B cell (primary cell): ENCODE results near the gene FARP1.

Source experiments
- EZH2 ChIP-seq: IDR thresholded peaks from 2 replicates; pipeline ENCODE4 v1.6.1; 2012; ENCODE audit warnings: borderline replicate concordance, low read depth, mild to moderate bottlenecking, moderate library complexity, low read length; ENCODE audit not compliant: insufficient read depth, poor library complexity, severe bottlenecking
- TF ChIP-seq, protein P1 (sequence below): fragments of 200-600 bp; IDR thresholded peaks from one replicate; pipeline ENCODE4 v1.8.0; 2022; ENCODE audit warnings: antibody characterized with exemption, mild to moderate bottlenecking

DNA sequence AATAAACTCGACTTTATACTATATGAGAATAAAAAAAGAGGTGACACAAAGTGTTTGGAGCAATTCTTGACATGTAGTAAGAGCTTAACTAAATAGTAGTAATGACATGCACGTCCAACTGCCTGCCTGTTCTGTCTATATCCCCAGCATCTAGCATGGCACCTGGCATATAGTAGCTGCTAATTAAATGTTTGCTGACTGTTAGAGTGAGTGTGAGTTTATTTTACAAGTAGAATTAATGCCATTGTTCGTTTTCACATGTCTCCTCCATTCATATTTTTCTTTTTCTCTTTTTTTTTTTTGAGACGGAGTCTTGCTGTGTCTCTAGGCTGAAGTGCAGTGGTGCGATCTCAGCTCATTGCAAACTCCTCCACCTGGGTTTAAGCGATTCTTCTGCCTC is 72.6 kb downstream of the FARP1 start:
- TF ChIP-seq, protein P1, sequence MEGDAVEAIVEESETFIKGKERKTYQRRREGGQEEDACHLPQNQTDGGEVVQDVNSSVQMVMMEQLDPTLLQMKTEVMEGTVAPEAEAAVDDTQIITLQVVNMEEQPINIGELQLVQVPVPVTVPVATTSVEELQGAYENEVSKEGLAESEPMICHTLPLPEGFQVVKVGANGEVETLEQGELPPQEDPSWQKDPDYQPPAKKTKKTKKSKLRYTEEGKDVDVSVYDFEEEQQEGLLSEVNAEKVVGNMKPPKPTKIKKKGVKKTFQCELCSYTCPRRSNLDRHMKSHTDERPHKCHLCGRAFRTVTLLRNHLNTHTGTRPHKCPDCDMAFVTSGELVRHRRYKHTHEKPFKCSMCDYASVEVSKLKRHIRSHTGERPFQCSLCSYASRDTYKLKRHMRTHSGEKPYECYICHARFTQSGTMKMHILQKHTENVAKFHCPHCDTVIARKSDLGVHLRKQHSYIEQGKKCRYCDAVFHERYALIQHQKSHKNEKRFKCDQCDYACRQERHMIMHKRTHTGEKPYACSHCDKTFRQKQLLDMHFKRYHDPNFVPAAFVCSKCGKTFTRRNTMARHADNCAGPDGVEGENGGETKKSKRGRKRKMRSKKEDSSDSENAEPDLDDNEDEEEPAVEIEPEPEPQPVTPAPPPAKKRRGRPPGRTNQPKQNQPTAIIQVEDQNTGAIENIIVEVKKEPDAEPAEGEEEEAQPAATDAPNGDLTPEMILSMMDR = no peak
- TF ChIP-seq EZH2 = no peak
